Cardiac muscle cell (in vitro differentiated cells and primary cell): ENCODE data around the gene C13orf46. TPM values are rescaled to one million over a fixed set of nuclear protein-coding genes. Genes with fewer than 3 reads are reported as not detected.

Source experiments
- DNase-seq, 2 donors: peaks; one replicate each; pipeline versions ENCODE4 v3.0.0 to v3.0.0-alpha.2; 2010 to 2017; ENCODE audit warnings: low read depth in 1 of 2, low spot score in 1 of 2
- H3K27ac ChIP-seq: fragments of 200-600 bp; sonication (generic); 2 replicates; pipeline ENCODE4 v1.5.1; 2016
- H3K27me3 ChIP-seq: fragments of 200-600 bp; sonication (generic); 2 replicates; pipeline ENCODE4 v1.6.0; 2016; ENCODE audit warnings: control low read depth
- H3K36me3 ChIP-seq: fragments of 200-600 bp; sonication (generic); 2 replicates; pipeline ENCODE4 v1.5.1; 2016; ENCODE audit warnings: control low read depth
- H3K4me1 ChIP-seq: fragments of 200-600 bp; sonication (generic); 2 replicates; pipeline ENCODE4 v1.8.1; 2017; ENCODE audit warnings: low read depth, mild to moderate bottlenecking, mixed run types
- H3K4me3 ChIP-seq: fragments of 200-600 bp; sonication (generic); 2 replicates; pipeline ENCODE4 v1.5.1; 2016; ENCODE audit warnings: mild to moderate bottlenecking
- H3K9me3 ChIP-seq: fragments of 200-600 bp; sonication (generic); 2 replicates; pipeline ENCODE4 v1.5.1; 2017; ENCODE audit warnings: low read depth, mild to moderate bottlenecking, control low read depth
- CTCF ChIP-seq: IDR thresholded peaks from 2 replicates; pipeline ENCODE4 v1.5.1; 2012; ENCODE audit warnings: low read depth, mild to moderate bottlenecking, low read length
- polyA plus RNA-seq: library from polyadenylated mRNA; unstranded; fragments of >200 nt; fragmentation: Nextera tagmentation; extraction: Ambion mirVana; gene quantifications from 2 replicates; pipeline ENCODE4 v1.2.1, GENCODE V29; 2016
- total RNA-seq: library from RNA; depleted of rRNA; stranded (reverse); fragments of >200 nt; gene quantifications from 2 replicates; pipeline ENCODE4 v1.2.3, GENCODE V29; 2016

Gene C13orf46
- total and polyA plus RNA-seq, 2 experiments from 2014 or later, result 0.35 TPM; not detected in 1

GRCh38 chr13:113917594-113918371, 56.1 kb downstream of the C13orf46 start:
- H3K27me3 ChIP-seq, result no peaks in the 10 kb centered on the region
- no peaks in the 10 kb centered on the region for H3K4me1 ChIP-seq
- H3K9me3 ChIP-seq, result no peaks in the 10 kb centered on the region
- no peak for DNase-seq
- H3K4me3 ChIP-seq, result no peak overlapping the region
- H3K36me3 ChIP-seq, result no peaks in the 10 kb centered on the region
- no peak overlapping the region for H3K27ac ChIP-seq
- no peak for TF ChIP-seq CTCF

GRCh38 chr13:113917096-113917495, 56.8 kb downstream of the C13orf46 start:
- no peak for DNase-seq
- H3K4me1 ChIP-seq, result no peaks in the 10 kb centered on the region
- no peak for TF ChIP-seq CTCF
- no peaks in the 10 kb centered on the region for H3K9me3 ChIP-seq
- H3K4me3 ChIP-seq, result no peak overlapping the region
- no peaks in the 10 kb centered on the region for H3K36me3 ChIP-seq
- no peak overlapping the region for H3K27ac ChIP-seq
- H3K27me3 ChIP-seq, result no peaks in the 10 kb centered on the region

GRCh38 chr13:113916330-113916815, 57.5 kb downstream of the C13orf46 start:
- Histone ChIP-seq H3K27ac (no peak overlapping the region), H3K36me3 (no peaks in the 10 kb centered on the region), H3K27me3 (no peaks in the 10 kb centered on the region), H3K4me1 (no peaks in the 10 kb centered on the region), H3K4me3 (no peak overlapping the region), H3K9me3 (no peaks in the 10 kb centered on the region)
- no peak for TF ChIP-seq CTCF
- DNase-seq, result peak in 1 of 2 donors; percentile 38

- Histone ChIP-seq H3K9me3 (no peaks in the 10 kb centered on the region), H3K4me3 (no peak overlapping the region), H3K4me1 (no peaks in the 10 kb centered on the region), H3K27me3 (no peaks in the 10 kb centered on the region), H3K27ac (no peak overlapping the region), H3K36me3 (no peaks in the 10 kb centered on the region)
- no peak for DNase-seq
- TF ChIP-seq CTCF, result no peak
Observed at GRCh38 chr13:113915786-113916329, 58.0 kb downstream of the C13orf46 start.

GRCh38 chr13:113915012-113915763, 58.7 kb downstream of the C13orf46 start:
- DNase-seq, result no peak
- no peak for TF ChIP-seq CTCF
- no peak overlapping the region for H3K4me3 ChIP-seq
- H3K27me3 ChIP-seq, result no peaks in the 10 kb centered on the region
- H3K36me3 ChIP-seq, result no peaks in the 10 kb centered on the region
- no peak overlapping the region for H3K27ac ChIP-seq
- H3K4me1 ChIP-seq, result no peaks in the 10 kb centered on the region
- no peaks in the 10 kb centered on the region for H3K9me3 ChIP-seq
